Measurements from ENCODE around the gene ITGB2.

ITGB2 gene

GRCh38 chr21:44865561-44866280 lies 55.0 kb downstream of the ITGB2 start:
- no peak for DNase-seq

- DNase-seq, result no peak
Observed at GRCh38 chr21:44862869-44863685, 57.6 kb downstream of the ITGB2 start.

GRCh38 chr21:44858791-44859190 lies 61.9 kb downstream of the ITGB2 start:
- no peak for DNase-seq

- DNase-seq, result no peak
Observed at GRCh38 chr21:44858291-44858690, 62.4 kb downstream of the ITGB2 start.

GRCh38 chr21:44857127-44857892 lies 63.4 kb downstream of the ITGB2 start:
- no peak for DNase-seq

- no peak for DNase-seq
Observed at GRCh38 chr21:44856131-44856530, 64.6 kb downstream of the ITGB2 start.

- no peak for DNase-seq
Observed at GRCh38 chr21:44855572-44855971, 65.1 kb downstream of the ITGB2 start.

- no peak for DNase-seq
Observed at GRCh38 chr21:44854664-44855446, 65.8 kb downstream of the ITGB2 start.

GRCh38 chr21:44854391-44854663 lies 66.4 kb downstream of the ITGB2 start:
- DNase-seq, result no peak

GRCh38 chr21:44853601-44854390 lies 66.9 kb downstream of the ITGB2 start:
- DNase-seq, result no peak

- no peak for DNase-seq
Observed at GRCh38 chr21:44850905-44851657, 69.6 kb downstream of the ITGB2 start.

- no peak for DNase-seq
Observed at GRCh38 chr21:44850208-44850800, 70.4 kb downstream of the ITGB2 start.

- no peak for DNase-seq
Observed at GRCh38 chr21:44849616-44850130, 71.0 kb downstream of the ITGB2 start.

GRCh38 chr21:44848821-44849521 lies 71.7 kb downstream of the ITGB2 start:
- DNase-seq, result no peak

- no peak for DNase-seq
Observed at GRCh38 chr21:44847261-44848056, 73.2 kb downstream of the ITGB2 start.

- no peak for DNase-seq
Observed at GRCh38 chr21:44846485-44847260, 74.0 kb downstream of the ITGB2 start.

- DNase-seq, result no peak
Observed at GRCh38 chr21:44846224-44846484, 74.5 kb downstream of the ITGB2 start.

- DNase-seq, result no peak
Observed at GRCh38 chr21:44845418-44846223, 75.1 kb downstream of the ITGB2 start.
